K562 (cell line): Measurements from ENCODE around the gene FBRS. TPM values are rescaled to one million over a fixed set of nuclear protein-coding genes. Genes with fewer than 3 reads are reported as not detected.

Experiments used
- AFF4 ChIP-seq: sonication (generic); formaldehyde crosslinking; IDR thresholded peaks from 2 replicates; pipeline ENCODE4 v1.8.0; 2023; ENCODE audit warnings: mild to moderate bottlenecking, missing genetic modification reagents
- BHLHE40 ChIP-seq: IDR thresholded peaks from 2 replicates; pipeline ENCODE4 v1.6.1; 2011; ENCODE audit warnings: low read length, improper control_type of control experiment
- ELF4 ChIP-seq: fragments of 450-650 bp; formaldehyde crosslinking; IDR thresholded peaks from 2 replicates; pipeline ENCODE4 v1.4.0; 2022; ENCODE audit warnings: missing genetic modification characterization
- GATA2 ChIP-seq: sonication (generic); formaldehyde crosslinking; IDR thresholded peaks from 2 replicates; pipeline ENCODE4 v1.4.0; 2020; ENCODE audit warnings: mild to moderate bottlenecking, missing genetic modification reagents
- GMEB1 ChIP-seq: fragments of 250-450 bp; sonication (Bioruptor Pico); IDR thresholded peaks from 2 replicates; pipeline ENCODE4 v1.4.0; 2020; ENCODE audit warnings: mild to moderate bottlenecking
- KDM2B ChIP-seq: fragments of 250-450 bp; sonication (Bioruptor Pico); IDR thresholded peaks from 2 replicates; pipeline ENCODE4 v1.8.0; 2021; ENCODE audit warnings: mild to moderate bottlenecking, moderate library complexity
- KLF6 ChIP-seq: fragments of 250-450 bp; sonication (Bioruptor Pico); IDR thresholded peaks from 2 replicates; pipeline ENCODE4 v1.4.0; 2020; ENCODE audit warnings: mild to moderate bottlenecking, moderate library complexity, borderline replicate concordance
- MYBL2 ChIP-seq, 2 experiments: fragments of 450-650 bp in 1 of 2; sonication (generic) in 1 of 2; formaldehyde crosslinking in 1 of 2; IDR thresholded peaks; 2 replicates each; pipeline versions ENCODE4 v1.6.1 to v1.8.1; 2017 to 2022; ENCODE audit warnings: borderline replicate concordance in 1 of 2, inconsistent platforms in 1 of 2, low read depth in 1 of 2, mild to moderate bottlenecking in 1 of 2, missing genetic modification reagents in 1 of 2, moderate library complexity in 1 of 2
- NCOA1 ChIP-seq: fragments of 450-650 bp; IDR thresholded peaks from 2 replicates; pipeline ENCODE4 v1.6.1; 2016; ENCODE audit warnings: low read depth
- NFATC3 ChIP-seq: fragments of 450-650 bp; IDR thresholded peaks from 2 replicates; pipeline ENCODE4 v1.6.1; 2017; ENCODE audit warnings: mild to moderate bottlenecking
- PHB2 ChIP-seq: fragments of 450-650 bp; IDR thresholded peaks from 2 replicates; pipeline ENCODE4 v1.6.1; 2017; ENCODE audit warnings: low read depth
- PKNOX1 ChIP-seq: fragments of 450-650 bp; IDR thresholded peaks from 2 replicates; pipeline ENCODE4 v1.6.1; 2016
- SIRT6 ChIP-seq: IDR thresholded peaks from one replicate; pipeline ENCODE4 v1.6.1; 2012; ENCODE audit warnings: low read depth, mild to moderate bottlenecking, control low read depth, inconsistent platforms, low read length, moderate library complexity
- TARDBP ChIP-seq: fragments of 450-650 bp; IDR thresholded peaks from 2 replicates; pipeline ENCODE4 v1.6.1; 2016
- TCF7 ChIP-seq: sonication (generic); IDR thresholded peaks from 2 replicates; pipeline ENCODE4 v1.6.1; 2016; ENCODE audit warnings: antibody characterized with exemption, borderline replicate concordance
- XRCC3 ChIP-seq: fragments of 450-650 bp; IDR thresholded peaks from 2 replicates; pipeline ENCODE4 v1.6.1; 2017; ENCODE audit warnings: mild to moderate bottlenecking, moderate library complexity
- ZC3H4 ChIP-seq: sonication (generic); formaldehyde crosslinking; IDR thresholded peaks from 2 replicates; pipeline ENCODE4 v1.9.0; 2021; ENCODE audit warnings: missing genetic modification reagents, borderline replicate concordance
- ZNF780A ChIP-seq: fragments of 250-450 bp; sonication (Bioruptor Pico); IDR thresholded peaks from 2 replicates; pipeline ENCODE4 v1.5.0; 2021; ENCODE audit warnings: mild to moderate bottlenecking
- polyA plus RNA-seq, 8 experiments: library from polyadenylated mRNA; depleted of rRNA in 4 of 8; stranded (reverse) in 5 of 8; unstranded in 3 of 8; fragments of >200 nt; fragmentation: Nextera tagmentation in 2 of 8; fragmentation: Illumina TruSeq in 1 of 8; extraction: Ambion mirVana in 2 of 8; extraction: Trizol in 1 of 8; gene quantifications; 2 replicates each; pipeline versions ENCODE4 v1.2.1 to v1.2.3, GENCODE V29; 2011 to 2014; ENCODE audit warnings: inconsistent platforms in 1 of 8, missing spikeins in 1 of 8
- total RNA-seq, 7 experiments: library from RNA; depleted of rRNA in 6 of 7; stranded (reverse); fragments of >200 nt in 6 of 7; fragmentation: Illumina TruSeq in 2 of 7; extraction: Trizol in 2 of 7; gene quantifications; 2 replicates each; pipeline versions ENCODE4 v1.2.1 to v1.2.3, GENCODE V29; 2011 to 2021; ENCODE audit warnings: low replicate concordance in 1 of 7

FBRS gene
- total and polyA plus RNA-seq, 9 of the 15 experiments (the other 6 are each of a cell fraction or from before 2014, with no cell fraction given): 0.32 to 59.5 (median 13.1) TPM

GRCh38 chr16:30628628-30629540 is 29.3 kb upstream of the FBRS start (continued):
- TF ChIP-seq KDM2B (CRISPR knock-in tag): no peak
- no peak for TF ChIP-seq ELF4 (CRISPR knock-in tag)
- TF ChIP-seq PHB2: no peak
- peak; percentile 69; the same call in 1 of the 2 replicates for TF ChIP-seq TCF7
- TF ChIP-seq ZNF780A (CRISPR knock-in tag): no peak
- TF ChIP-seq ZC3H4: no peak
- no peak for TF ChIP-seq GMEB1 (CRISPR knock-in tag)
- no peak for TF ChIP-seq SIRT6
- no peak for TF ChIP-seq PKNOX1
- no peak for TF ChIP-seq AFF4 (CRISPR knock-in tag)
- TF ChIP-seq TARDBP: no peak
- TF ChIP-seq NFATC3: no peak
- TF ChIP-seq GATA2 (CRISPR knock-in tag): no peak
- no peak for TF ChIP-seq KLF6 (CRISPR knock-in tag)
- TF ChIP-seq MYBL2 (IDR thresholded peaks at IDR 0.05; ENCODE audit: low read depth): no peak
- TF ChIP-seq MYBL2 (CRISPR knock-in tag; IDR thresholded peaks at IDR 0.05; ENCODE audit: borderline replicate concordance): no peak
- TF ChIP-seq XRCC3: no peak
- TF ChIP-seq BHLHE40: peak; percentile 31; the same call in 1 of the 2 replicates
- no peak for TF ChIP-seq NCOA1
